ENCODE measurements around the gene AVPI1.
"Not testable (repeated sequence)": the region's sequence is repeated elsewhere in the genome, so short reads cannot be mapped to it uniquely, and the experiment has no call there.

The AVPI1 gene

GRCh38 chr10:97651773-97652172, 35.3 kb downstream of the AVPI1 start:
- no peak for DNase-seq (ENCODE audit: low read depth, low spot score)
- no peak for TF ChIP-seq CTCF (IDR thresholded peaks at IDR 0.05; ENCODE audit: low read depth, low read length)
- in situ Hi-C loops (cut with HindIII; ENCODE audit: low sequenced_read_pairs): no loop called here
- H3K4me3 ChIP-seq (ENCODE audit: low read depth, low read length): no peak overlapping the region

- in situ Hi-C loops (cut with HindIII; ENCODE audit: low sequenced_read_pairs): no loop called here
- no peak for DNase-seq (ENCODE audit: low read depth, low spot score)
- no peak overlapping the region for H3K4me3 ChIP-seq (ENCODE audit: low read depth, low read length)
- TF ChIP-seq CTCF (IDR thresholded peaks at IDR 0.05; ENCODE audit: low read depth, low read length): no peak
Measured at GRCh38 chr10:97650726-97651125, 36.3 kb downstream of the AVPI1 start.

- in situ Hi-C loops (cut with HindIII; ENCODE audit: low sequenced_read_pairs); H3K4me3 ChIP-seq (ENCODE audit: low read depth, low read length); DNase-seq (ENCODE audit: low read depth, low spot score): not testable (repeated sequence)
Measured at GRCh38 chr10:97649405-97649750, 37.7 kb downstream of the AVPI1 start.

- DNase-seq (ENCODE audit: low read depth, low spot score): peak; percentile 89
- in situ Hi-C loops (cut with HindIII; ENCODE audit: low sequenced_read_pairs): no loop called here
- no peak overlapping the region for H3K4me3 ChIP-seq (ENCODE audit: low read depth, low read length)
- TF ChIP-seq CTCF (IDR thresholded peaks at IDR 0.05; ENCODE audit: low read depth, low read length): no peak
Measured at GRCh38 chr10:97648562-97649404, 38.3 kb downstream of the AVPI1 start.

- TF ChIP-seq CTCF (IDR thresholded peaks at IDR 0.05; ENCODE audit: low read depth, low read length): no peak
- in situ Hi-C loops (cut with HindIII; ENCODE audit: low sequenced_read_pairs): no loop called here
- H3K4me3 ChIP-seq (ENCODE audit: low read depth, low read length): no peak overlapping the region
- DNase-seq (ENCODE audit: low read depth, low spot score): peak; percentile 23
Measured at GRCh38 chr10:97647556-97647955, 39.5 kb downstream of the AVPI1 start.

GRCh38 chr10:97644936-97645335, 42.1 kb downstream of the AVPI1 start:
- no peak for TF ChIP-seq CTCF (IDR thresholded peaks at IDR 0.05; ENCODE audit: low read depth, low read length)
- no peak for DNase-seq (ENCODE audit: low read depth, low spot score)
- no peak overlapping the region for H3K4me3 ChIP-seq (ENCODE audit: low read depth, low read length)
- in situ Hi-C loops (cut with HindIII; ENCODE audit: low sequenced_read_pairs): no loop called here

GRCh38 chr10:97643441-97643985, 43.5 kb downstream of the AVPI1 start:
- in situ Hi-C loops (cut with HindIII; ENCODE audit: low sequenced_read_pairs): no loop called here
- no peak for TF ChIP-seq CTCF (IDR thresholded peaks at IDR 0.05; ENCODE audit: low read depth, low read length)
- H3K4me3 ChIP-seq (ENCODE audit: low read depth, low read length): no peak overlapping the region
- DNase-seq (ENCODE audit: low read depth, low spot score): no peak

- in situ Hi-C loops (cut with HindIII; ENCODE audit: low sequenced_read_pairs); H3K4me3 ChIP-seq (ENCODE audit: low read depth, low read length); DNase-seq (ENCODE audit: low read depth, low spot score): not testable (repeated sequence)
Measured at GRCh38 chr10:97642471-97643159, 44.4 kb downstream of the AVPI1 start.
